ENCODE data around the gene EGLN2. TPM values are rescaled to one million over a fixed set of nuclear protein-coding genes. Genes with fewer than 3 reads are reported as not detected.

The EGLN2 gene
- total RNA-seq, 1 experiment from 2014 or later: 131 TPM

- Histone ChIP-seq H3K27me3 (ENCODE audit: insufficient read depth, low read length) (no peaks in the 10 kb centered on the region; the same call in 1 of the 2 replicates), H3K4ac (ENCODE audit: low read depth, low read length) (no peak overlapping the region), H4K20me1 (ENCODE audit: control insufficient read depth, insufficient read depth, insufficient read length) (peaks cover 3% of the 10 kb centered on the region), H3K4me1 (ENCODE audit: insufficient read depth, low read length) (no peaks in the 10 kb centered on the region), H4K91ac (ENCODE audit: insufficient read length, low read depth, low read length) (no peak overlapping the region), H2BK15ac (ENCODE audit: low read depth, low read length) (no peak overlapping the region), H3K14ac (ENCODE audit: insufficient read depth, low read length) (no peak overlapping the region), H3K27ac (ENCODE audit: insufficient read length, low read depth, low read length) (no peak overlapping the region), H3K79me2 (ENCODE audit: insufficient read depth, low read length) (peaks cover 21% of the 10 kb centered on the region; the same call in 1 of the 2 replicates), H3K56ac (ENCODE audit: insufficient read length, low read depth, low read length) (no peak overlapping the region), H2BK120ac (ENCODE audit: low read depth, low read length, poor library complexity, severe bottlenecking) (no peak overlapping the region), H3K79me1 (ENCODE audit: insufficient read depth, low read depth, low read length, poor library complexity, severe bottlenecking) (peaks cover 17% of the 10 kb centered on the region), H3K4me2 (ENCODE audit: insufficient read depth, insufficient read length, low read length) (no peak overlapping the region), H3K23me2 (ENCODE audit: insufficient read length, low read depth, low read length, poor library complexity, severe bottlenecking) (no peaks in the 10 kb centered on the region), H4K5ac (ENCODE audit: insufficient read length, low read depth, low read length) (no peak overlapping the region), H2AK5ac (ENCODE audit: insufficient read length, low read length) (no peak overlapping the region), H3K18ac (ENCODE audit: insufficient read length, low read depth, low read length) (no peak overlapping the region), H2AFZ (ENCODE audit: low read length) (no peak overlapping the region), H2BK5ac (ENCODE audit: insufficient read length, low read length) (no peak overlapping the region), H3T11ph (ENCODE audit: low read length) (no peak overlapping the region), H3K23ac (ENCODE audit: insufficient read length, low read depth, low read length) (no peak overlapping the region), H2BK20ac (ENCODE audit: low read depth, low read length, poor library complexity, severe bottlenecking) (no peak overlapping the region), H2BK12ac (ENCODE audit: insufficient read length, low read depth, low read length) (no peak overlapping the region), H4K8ac (replicated peaks; ENCODE audit: insufficient read length, low read depth, low read length) (no peak overlapping the region), H3K9ac (ENCODE audit: extremely low read depth, insufficient read length, low read length) (no peak overlapping the region), H3K9me3 (ENCODE audit: control insufficient read depth, low read depth, low read length) (no peaks in the 10 kb centered on the region)
- TF ChIP-seq CTCF (conservative IDR thresholded peaks at IDR 0.05): no peak
- H3K4me3 Mint-ChIP-seq: no peak overlapping the region
- no peak for DNase-seq
- H3K27ac Mint-ChIP-seq: no peak overlapping the region; a peak in 1 of 7 replicates
- H3K4me1 Mint-ChIP-seq: peaks cover 11 to 12% of the 10 kb centered on the region in 2 experiments
- WGBS (ENCODE audit: extremely low coverage, insufficient read length, low lambda C conversion rate): no CpG with 5 or more reads among the region's 13 CpGs
- no peaks in the 10 kb centered on the region for H3K9me3 Mint-ChIP-seq
- no peaks in the 10 kb centered on the region for H3K27me3 Mint-ChIP-seq (ENCODE audit: low read depth)
- peaks cover 75 to 96% (median 91%) of the 10 kb centered on the region in 3 experiments for H3K36me3 Mint-ChIP-seq (ENCODE audit: insufficient read depth in 1 of 3, low read depth in 3 of 3)
These were observed 39.6 kb upstream of the EGLN2 start for GRCh38 chr19:40759352-40759751.
